SK-N-SH (cell line): ENCODE measurements around the gene TRAF5.

Source experiments
- CTCF ChIP-seq: fragments of 200-600 bp; sonication (generic); IDR thresholded peaks from 2 replicates; pipeline ENCODE4 v1.6.1; 2017; ENCODE audit warnings: antibody characterized with exemption, mild to moderate bottlenecking, moderate library complexity
- POLR2AphosphoS5 ChIP-seq: IDR thresholded peaks from 2 replicates; pipeline ENCODE4 v1.6.1; 2012; ENCODE audit warnings: low read depth, low read length
- RAD21 ChIP-seq: IDR thresholded peaks from 2 replicates; pipeline ENCODE4 v1.6.1; 2012; ENCODE audit warnings: mild to moderate bottlenecking, low read length

- TF ChIP-seq RAD21 (no peak), CTCF (no peak), POLR2AphosphoS5 (no peak)
Measured at GRCh38 chr1:211340622-211341507, 14.2 kb downstream of the TRAF5 start.
